Measurements from ENCODE around the gene SPATC1L.

DNA sequence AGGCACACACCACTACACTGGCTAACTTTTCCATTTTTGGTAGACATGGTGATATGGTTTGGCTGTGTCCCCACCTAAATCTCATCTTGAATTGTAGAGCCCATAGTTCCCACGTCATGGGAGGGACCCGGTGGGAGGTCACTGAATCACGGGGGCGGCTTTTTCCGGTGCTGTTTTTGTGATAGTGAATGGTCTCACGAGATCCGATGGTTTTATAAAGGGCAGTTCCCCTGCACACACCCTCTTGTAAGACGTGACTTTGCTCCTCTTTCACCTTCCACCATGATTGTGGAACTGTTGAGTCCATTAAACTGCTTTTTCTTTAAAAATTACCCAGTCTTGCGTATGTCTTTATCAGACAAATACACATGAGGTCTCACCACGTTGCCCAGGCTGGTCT is 27.6 kb downstream of the SPATC1L start:
- no peak for TF ChIP-seq POLR2AphosphoS5 (IDR thresholded peaks at IDR 0.05; ENCODE audit: low read depth, low read length)
- no peak for TF ChIP-seq SIN3A (IDR thresholded peaks at IDR 0.05; ENCODE audit: borderline replicate concordance, insufficient read depth, low read length)
